ENCODE measurements around the gene ARID3A. TPM values are rescaled to one million over a fixed set of nuclear protein-coding genes. Genes with fewer than 3 reads are reported as not detected.

ARID3A gene
- total and polyA plus RNA-seq, 2 donors (not counting 3 experiments of a cell fraction or from before 2014, with no cell fraction given), result 5.4 to 13.2 TPM

DNA sequence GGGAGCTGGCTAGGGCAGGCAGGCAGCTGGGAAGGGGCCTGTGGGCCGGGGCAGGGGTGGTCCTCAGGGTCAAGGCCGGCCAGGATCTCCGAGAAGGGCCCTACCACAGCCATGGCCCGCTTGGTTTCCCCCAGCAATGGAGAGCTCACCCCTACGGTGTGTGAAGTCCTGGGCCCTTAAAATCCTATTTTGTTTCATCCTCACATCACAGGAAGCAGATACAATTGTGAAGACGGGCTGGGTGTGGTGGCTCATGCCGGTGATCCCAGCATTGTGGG is 23.8 kb upstream of the ARID3A start:
- H3K4me3 ChIP-seq (replicated peaks in 1 of 3; ENCODE audit: insufficient read depth in 1 of 3, low read depth in 1 of 3, low read length in 3 of 3), result no peak overlapping the region
- no peak for FAIRE-seq
- H3K4me1 ChIP-seq (ENCODE audit: control insufficient read depth, extremely low read depth, insufficient read depth, low read length), result no peaks in the 10 kb centered on the region
- BruUV-seq (replicated peaks), result no TSS peak
- intact Hi-C loops (cut with micrococcal nuclease), result no loop called here
- no peaks in the 10 kb centered on the region for H3K9me3 ChIP-seq (replicated peaks; ENCODE audit: control insufficient read depth, insufficient read depth, low read length)
- H3K9ac ChIP-seq (replicated peaks; ENCODE audit: extremely low read depth, insufficient read depth, low read length), result no peak overlapping the region
- H3K79me2 ChIP-seq (ENCODE audit: control insufficient read depth, insufficient read depth, low read length), result no peaks in the 10 kb centered on the region
- H3K27me3 ChIP-seq (ENCODE audit: control insufficient read depth in 2 of 2, insufficient read depth in 2 of 2, low read length in 2 of 2), result no peaks in the 10 kb centered on the region
- ChIA-PET POLR2A (interaction anchor here (1.2 kb wide), 1 partner anchor 8 kb away, joined by 4 read pairs; no protein-coding TSS in a partner anchor), CTCF (interaction anchor here (0.6 kb wide), 1 partner anchor 9 kb away, joined by 3 read pairs; the partner anchor contains the start of genes MED16 and RNU6-9)
- no peak overlapping the region for H3K27ac ChIP-seq (ENCODE audit: insufficient read depth, low read depth, low read length)
- no peak overlapping the region for H2AFZ ChIP-seq (ENCODE audit: low read depth, low read length)
- no peak for DNase-seq (ENCODE audit: low read depth, low spot score)
- H3K9me1 ChIP-seq (replicated peaks; ENCODE audit: control insufficient read depth, extremely low read depth, insufficient read depth, low read length), result no peaks in the 10 kb centered on the region
- H3K4me2 ChIP-seq (ENCODE audit: insufficient read depth, low read length), result no peak overlapping the region
- dilution Hi-C loops (cut with MboI; ENCODE audit: extremely low pct_ligation_motif_present, low sequenced_read_pairs), result no loop called here
- H3K36me3 ChIP-seq (ENCODE audit: control insufficient read depth in 2 of 2, extremely low read depth in 1 of 2, insufficient read depth in 2 of 2, low read length in 2 of 2), result peaks cover 0 to 11% of the 10 kb centered on the region in 2 experiments
- no peaks in the 10 kb centered on the region for H4K20me1 ChIP-seq (replicated peaks; ENCODE audit: control insufficient read depth, extremely low read depth, insufficient read depth, low read length)
- TF ChIP-seq GATA2 (IDR thresholded peaks at IDR 0.05; ENCODE audit: insufficient read depth, insufficient read length, low read depth, low read length), result no peak
- no peak for TF ChIP-seq EZH2 (IDR thresholded peaks at IDR 0.05; ENCODE audit: borderline replicate concordance, low read depth, low read length, severe bottlenecking)
- no peak for TF ChIP-seq JUN (IDR thresholded peaks at IDR 0.05; ENCODE audit: borderline replicate concordance, insufficient read depth, insufficient read length, low read depth)
- TF ChIP-seq FOS (IDR thresholded peaks at IDR 0.05; ENCODE audit: borderline replicate concordance, insufficient read depth, low read length), result no peak
- TF ChIP-seq POLR2A (IDR thresholded peaks at IDR 0.05; ENCODE audit: low read depth, low read length), result no peak
- TF ChIP-seq MYC (IDR thresholded peaks at IDR 0.05; ENCODE audit: low read depth, low read length), result no peak
- TF ChIP-seq POLR2AphosphoS5 (IDR thresholded peaks at IDR 0.05; ENCODE audit: insufficient read depth, low read depth, low read length), result no peak
- TF ChIP-seq, protein P1, sequence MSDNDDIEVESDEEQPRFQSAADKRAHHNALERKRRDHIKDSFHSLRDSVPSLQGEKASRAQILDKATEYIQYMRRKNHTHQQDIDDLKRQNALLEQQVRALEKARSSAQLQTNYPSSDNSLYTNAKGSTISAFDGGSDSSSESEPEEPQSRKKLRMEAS (IDR thresholded peaks at IDR 0.05; ENCODE audit: insufficient read depth, insufficient read length), result no peak
- TF ChIP-seq, protein P2, sequence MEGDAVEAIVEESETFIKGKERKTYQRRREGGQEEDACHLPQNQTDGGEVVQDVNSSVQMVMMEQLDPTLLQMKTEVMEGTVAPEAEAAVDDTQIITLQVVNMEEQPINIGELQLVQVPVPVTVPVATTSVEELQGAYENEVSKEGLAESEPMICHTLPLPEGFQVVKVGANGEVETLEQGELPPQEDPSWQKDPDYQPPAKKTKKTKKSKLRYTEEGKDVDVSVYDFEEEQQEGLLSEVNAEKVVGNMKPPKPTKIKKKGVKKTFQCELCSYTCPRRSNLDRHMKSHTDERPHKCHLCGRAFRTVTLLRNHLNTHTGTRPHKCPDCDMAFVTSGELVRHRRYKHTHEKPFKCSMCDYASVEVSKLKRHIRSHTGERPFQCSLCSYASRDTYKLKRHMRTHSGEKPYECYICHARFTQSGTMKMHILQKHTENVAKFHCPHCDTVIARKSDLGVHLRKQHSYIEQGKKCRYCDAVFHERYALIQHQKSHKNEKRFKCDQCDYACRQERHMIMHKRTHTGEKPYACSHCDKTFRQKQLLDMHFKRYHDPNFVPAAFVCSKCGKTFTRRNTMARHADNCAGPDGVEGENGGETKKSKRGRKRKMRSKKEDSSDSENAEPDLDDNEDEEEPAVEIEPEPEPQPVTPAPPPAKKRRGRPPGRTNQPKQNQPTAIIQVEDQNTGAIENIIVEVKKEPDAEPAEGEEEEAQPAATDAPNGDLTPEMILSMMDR (IDR thresholded peaks at IDR 0.05; ENCODE audit: extremely low read depth in 1 of 2, insufficient read depth in 1 of 2, low read depth in 1 of 2, low read length in 2 of 2), result no peak
